ENCODE measurements around the gene BANF2. TPM values are rescaled to one million over a fixed set of nuclear protein-coding genes. Genes with fewer than 3 reads are reported as not detected.

The BANF2 gene
- total and polyA plus RNA-seq, 2 of the 13 experiments (the other 11 are each of a cell fraction or from before 2014, with no cell fraction given), result 0.35 TPM; not detected in 1

DNA sequence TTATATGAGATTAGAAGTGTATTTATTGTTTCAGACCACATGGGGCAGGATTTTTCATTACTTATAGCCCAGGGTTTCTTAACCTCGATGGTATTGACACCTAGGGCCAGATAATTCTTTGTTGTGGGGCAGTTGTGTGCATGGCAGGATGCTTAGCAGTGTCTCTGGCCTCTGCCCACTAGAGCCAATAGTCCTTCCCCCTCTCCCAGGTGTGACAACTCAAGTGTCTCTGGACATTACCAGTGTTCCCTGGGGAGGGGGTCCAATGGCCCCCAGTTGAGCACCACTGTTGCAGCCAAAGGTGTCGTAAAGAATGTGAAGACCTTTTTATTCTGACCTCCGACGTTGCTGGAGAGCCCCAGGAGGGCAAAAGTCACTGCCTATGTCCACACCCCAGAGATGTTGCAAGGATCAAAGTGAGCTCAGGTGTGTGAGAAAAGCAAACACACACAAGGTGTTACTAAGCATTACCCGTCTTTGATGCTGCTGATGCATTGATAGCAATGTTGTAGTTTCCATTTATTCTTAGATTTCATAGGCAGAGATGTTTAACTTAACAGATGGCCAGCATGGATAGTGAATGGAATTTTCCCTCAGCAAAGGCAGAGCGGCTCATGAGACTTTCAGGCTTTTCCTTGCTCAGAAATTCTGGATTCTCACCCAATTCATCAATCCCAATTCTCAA is 22.2 kb downstream of the BANF2 start (continued):
- TF ChIP-seq, protein P1, sequence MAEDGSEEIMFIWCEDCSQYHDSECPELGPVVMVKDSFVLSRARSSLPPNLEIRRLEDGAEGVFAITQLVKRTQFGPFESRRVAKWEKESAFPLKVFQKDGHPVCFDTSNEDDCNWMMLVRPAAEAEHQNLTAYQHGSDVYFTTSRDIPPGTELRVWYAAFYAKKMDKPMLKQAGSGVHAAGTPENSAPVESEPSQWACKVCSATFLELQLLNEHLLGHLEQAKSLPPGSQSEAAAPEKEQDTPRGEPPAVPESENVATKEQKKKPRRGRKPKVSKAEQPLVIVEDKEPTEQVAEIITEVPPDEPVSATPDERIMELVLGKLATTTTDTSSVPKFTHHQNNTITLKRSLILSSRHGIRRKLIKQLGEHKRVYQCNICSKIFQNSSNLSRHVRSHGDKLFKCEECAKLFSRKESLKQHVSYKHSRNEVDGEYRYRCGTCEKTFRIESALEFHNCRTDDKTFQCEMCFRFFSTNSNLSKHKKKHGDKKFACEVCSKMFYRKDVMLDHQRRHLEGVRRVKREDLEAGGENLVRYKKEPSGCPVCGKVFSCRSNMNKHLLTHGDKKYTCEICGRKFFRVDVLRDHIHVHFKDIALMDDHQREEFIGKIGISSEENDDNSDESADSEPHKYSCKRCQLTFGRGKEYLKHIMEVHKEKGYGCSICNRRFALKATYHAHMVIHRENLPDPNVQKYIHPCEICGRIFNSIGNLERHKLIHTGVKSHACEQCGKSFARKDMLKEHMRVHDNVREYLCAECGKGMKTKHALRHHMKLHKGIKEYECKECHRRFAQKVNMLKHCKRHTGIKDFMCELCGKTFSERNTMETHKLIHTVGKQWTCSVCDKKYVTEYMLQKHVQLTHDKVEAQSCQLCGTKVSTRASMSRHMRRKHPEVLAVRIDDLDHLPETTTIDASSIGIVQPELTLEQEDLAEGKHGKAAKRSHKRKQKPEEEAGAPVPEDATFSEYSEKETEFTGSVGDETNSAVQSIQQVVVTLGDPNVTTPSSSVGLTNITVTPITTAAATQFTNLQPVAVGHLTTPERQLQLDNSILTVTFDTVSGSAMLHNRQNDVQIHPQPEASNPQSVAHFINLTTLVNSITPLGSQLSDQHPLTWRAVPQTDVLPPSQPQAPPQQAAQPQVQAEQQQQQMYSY (CRISPR knock-in tag; IDR thresholded peaks at IDR 0.05), result peak; percentile 68; the same call in 1 of the 2 replicates
- TF ChIP-seq, protein P2, sequence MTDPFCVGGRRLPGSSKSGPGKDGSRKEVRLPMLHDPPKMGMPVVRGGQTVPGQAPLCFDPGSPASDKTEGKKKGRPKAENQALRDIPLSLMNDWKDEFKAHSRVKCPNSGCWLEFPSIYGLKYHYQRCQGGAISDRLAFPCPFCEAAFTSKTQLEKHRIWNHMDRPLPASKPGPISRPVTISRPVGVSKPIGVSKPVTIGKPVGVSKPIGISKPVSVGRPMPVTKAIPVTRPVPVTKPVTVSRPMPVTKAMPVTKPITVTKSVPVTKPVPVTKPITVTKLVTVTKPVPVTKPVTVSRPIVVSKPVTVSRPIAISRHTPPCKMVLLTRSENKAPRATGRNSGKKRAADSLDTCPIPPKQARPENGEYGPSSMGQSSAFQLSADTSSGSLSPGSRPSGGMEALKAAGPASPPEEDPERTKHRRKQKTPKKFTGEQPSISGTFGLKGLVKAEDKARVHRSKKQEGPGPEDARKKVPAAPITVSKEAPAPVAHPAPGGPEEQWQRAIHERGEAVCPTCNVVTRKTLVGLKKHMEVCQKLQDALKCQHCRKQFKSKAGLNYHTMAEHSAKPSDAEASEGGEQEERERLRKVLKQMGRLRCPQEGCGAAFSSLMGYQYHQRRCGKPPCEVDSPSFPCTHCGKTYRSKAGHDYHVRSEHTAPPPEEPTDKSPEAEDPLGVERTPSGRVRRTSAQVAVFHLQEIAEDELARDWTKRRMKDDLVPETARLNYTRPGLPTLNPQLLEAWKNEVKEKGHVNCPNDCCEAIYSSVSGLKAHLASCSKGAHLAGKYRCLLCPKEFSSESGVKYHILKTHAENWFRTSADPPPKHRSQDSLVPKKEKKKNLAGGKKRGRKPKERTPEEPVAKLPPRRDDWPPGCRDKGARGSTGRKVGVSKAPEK (CRISPR knock-in tag; IDR thresholded peaks at IDR 0.05; ENCODE audit: borderline replicate concordance), result peak; percentile 100
- TF ChIP-seq PPARG (CRISPR knock-in tag; conservative IDR thresholded peaks at IDR 0.05) (peak; percentile 99), ZNF468 (CRISPR knock-in tag; IDR thresholded peaks at IDR 0.05) (no peak; the same call in 1 of the 2 replicates), MED1 (CRISPR knock-in tag; IDR thresholded peaks at IDR 0.05) (peak; percentile 95), NFYB (CRISPR knock-in tag; IDR thresholded peaks at IDR 0.05) (peak; percentile 62), ZNF263 (CRISPR knock-in tag; IDR thresholded peaks at IDR 0.05) (peak; percentile 76), ELF4 (CRISPR knock-in tag; IDR thresholded peaks at IDR 0.05; ENCODE audit: borderline replicate concordance) (no peak; the same call in 1 of the 2 replicates), WIZ (CRISPR knock-in tag; IDR thresholded peaks at IDR 0.05) (no peak), ZSCAN25 (CRISPR knock-in tag; IDR thresholded peaks at IDR 0.05) (0 out of 2 replicates have a peak, but pooled peaks have one; percentile 52), NFYC (CRISPR knock-in tag; IDR thresholded peaks at IDR 0.05) (peak; percentile 56; the same call in 1 of the 2 replicates), NFE2L2 (IDR thresholded peaks at IDR 0.05; ENCODE audit: low read length) (no peak), HDAC6 (IDR thresholded peaks at IDR 0.05; ENCODE audit: low read depth, low read length) (no peak), ZFP82 (CRISPR knock-in tag; IDR thresholded peaks at IDR 0.05; ENCODE audit: borderline replicate concordance) (no peak), HOXD1 (CRISPR knock-in tag; IDR thresholded peaks at IDR 0.05) (peak; percentile 99)
- TF ChIP-seq, protein P3, sequence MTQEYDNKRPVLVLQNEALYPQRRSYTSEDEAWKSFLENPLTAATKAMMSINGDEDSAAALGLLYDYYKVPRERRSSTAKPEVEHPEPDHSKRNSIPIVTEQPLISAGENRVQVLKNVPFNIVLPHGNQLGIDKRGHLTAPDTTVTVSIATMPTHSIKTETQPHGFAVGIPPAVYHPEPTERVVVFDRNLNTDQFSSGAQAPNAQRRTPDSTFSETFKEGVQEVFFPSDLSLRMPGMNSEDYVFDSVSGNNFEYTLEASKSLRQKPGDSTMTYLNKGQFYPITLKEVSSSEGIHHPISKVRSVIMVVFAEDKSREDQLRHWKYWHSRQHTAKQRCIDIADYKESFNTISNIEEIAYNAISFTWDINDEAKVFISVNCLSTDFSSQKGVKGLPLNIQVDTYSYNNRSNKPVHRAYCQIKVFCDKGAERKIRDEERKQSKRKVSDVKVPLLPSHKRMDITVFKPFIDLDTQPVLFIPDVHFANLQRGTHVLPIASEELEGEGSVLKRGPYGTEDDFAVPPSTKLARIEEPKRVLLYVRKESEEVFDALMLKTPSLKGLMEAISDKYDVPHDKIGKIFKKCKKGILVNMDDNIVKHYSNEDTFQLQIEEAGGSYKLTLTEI (CRISPR knock-in tag; conservative IDR thresholded peaks at IDR 0.05), result no peak
- TF ChIP-seq, protein P4, sequence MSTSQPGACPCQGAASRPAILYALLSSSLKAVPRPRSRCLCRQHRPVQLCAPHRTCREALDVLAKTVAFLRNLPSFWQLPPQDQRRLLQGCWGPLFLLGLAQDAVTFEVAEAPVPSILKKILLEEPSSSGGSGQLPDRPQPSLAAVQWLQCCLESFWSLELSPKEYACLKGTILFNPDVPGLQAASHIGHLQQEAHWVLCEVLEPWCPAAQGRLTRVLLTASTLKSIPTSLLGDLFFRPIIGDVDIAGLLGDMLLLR (CRISPR knock-in tag; IDR thresholded peaks at IDR 0.05), result peak; percentile 85; the same call in 1 of the 2 replicates
- TF ChIP-seq, protein P5, sequence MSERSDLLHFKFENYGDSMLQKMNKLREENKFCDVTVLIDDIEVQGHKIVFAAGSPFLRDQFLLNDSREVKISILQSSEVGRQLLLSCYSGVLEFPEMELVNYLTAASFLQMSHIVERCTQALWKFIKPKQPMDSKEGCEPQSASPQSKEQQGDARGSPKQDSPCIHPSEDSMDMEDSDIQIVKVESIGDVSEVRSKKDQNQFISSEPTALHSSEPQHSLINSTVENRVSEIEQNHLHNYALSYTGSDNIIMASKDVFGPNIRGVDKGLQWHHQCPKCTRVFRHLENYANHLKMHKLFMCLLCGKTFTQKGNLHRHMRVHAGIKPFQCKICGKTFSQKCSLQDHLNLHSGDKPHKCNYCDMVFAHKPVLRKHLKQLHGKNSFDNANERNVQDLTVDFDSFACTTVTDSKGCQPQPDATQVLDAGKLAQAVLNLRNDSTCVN (CRISPR knock-in tag; IDR thresholded peaks at IDR 0.05; ENCODE audit: borderline replicate concordance), result peak; percentile 76; the same call in 1 of the 2 replicates

Data from HepG2 (cell line).